H1 (cell line): ENCODE data around the gene KRT8. TPM values are rescaled to one million over a fixed set of nuclear protein-coding genes. Genes with fewer than 3 reads are reported as not detected.

Experiments
- CTCF ChIA-PET: fragments of 300-600 bp; sonication (Branson Sonifier 250); formaldehyde crosslinking; loops from one replicate; lab custom pipeline; 2021; ENCODE audit not compliant: partially characterized antibody; lab: Charles Lee
- POLR2A ChIA-PET: fragments of 300-600 bp; sonication (Branson Sonifier 250); formaldehyde crosslinking; loops from one replicate; lab custom pipeline; 2021; ENCODE audit warnings: inconsistent platforms; ENCODE audit not compliant: partially characterized antibody; lab: Charles Lee
- DNase-seq, 2 experiments: peaks; one replicate each; pipeline versions ENCODE4 v3.0.0 to v3.0.0-alpha.2; 2010 to 2022; ENCODE audit warnings: low spot score in 2 of 2, low read depth in 1 of 2, mixed read lengths in 1 of 2
- FAIRE-seq: peaks from 2 replicates; lab custom pipeline; 2011; peaks lifted over from hg19 to GRCh38; lab: Jason Lieb, UNC
- H2AFZ ChIP-seq: 2 replicates; pipeline ENCODE4 v1.8.1; 2012; ENCODE audit warnings: low read length, inconsistent platforms
- H2AK5ac ChIP-seq: 2 replicates; pipeline ENCODE4 v1.6.1; 2013; ENCODE audit warnings: low read depth, low read length
- H2BK120ac ChIP-seq: replicated peaks from 2 replicates; pipeline ENCODE3; 2013; ENCODE audit warnings: low read depth, low read length, inconsistent platforms
- H2BK12ac ChIP-seq: 2 replicates; pipeline ENCODE4 v1.6.1; 2013; ENCODE audit warnings: low read depth, low read length
- H2BK15ac ChIP-seq: 2 replicates; pipeline ENCODE4 v1.6.1; 2013; ENCODE audit warnings: low read length
- H2BK20ac ChIP-seq: 2 replicates; pipeline ENCODE4 v1.6.1; 2013; ENCODE audit warnings: low read length
- H2BK5ac ChIP-seq: 2 replicates; pipeline ENCODE4 v1.6.1; 2013; ENCODE audit warnings: low read depth, low read length
- H3K14ac ChIP-seq: 2 replicates; pipeline ENCODE4 v1.6.1; 2013; ENCODE audit warnings: inconsistent platforms; ENCODE audit not compliant: insufficient read length
- H3K18ac ChIP-seq: 2 replicates; pipeline ENCODE4 v1.6.1; 2013; ENCODE audit warnings: low read length; ENCODE audit errors: extremely low read depth
- H3K23ac ChIP-seq: 2 replicates; pipeline ENCODE4 v1.6.1; 2013; ENCODE audit warnings: inconsistent platforms; ENCODE audit not compliant: insufficient read length
- H3K23me2 ChIP-seq: 2 replicates; pipeline ENCODE4 v1.6.1; 2013; ENCODE audit warnings: low read depth, low read length
- H3K27ac ChIP-seq: 2 replicates; pipeline ENCODE4 v1.6.1; 2011; ENCODE audit warnings: low read depth, low read length, inconsistent platforms
- H3K27me3 ChIP-seq, 4 experiments: replicated peaks in 1 of 4; 1 replicate in 1 of 4; 2 replicates in 3 of 4; pipeline versions ENCODE4 v1.6.1 to v1.8.1; 2011 to 2013; ENCODE audit warnings: low read length in 3 of 4, mild to moderate bottlenecking in 3 of 4, inconsistent platforms in 2 of 4, mixed read lengths in 2 of 4, moderate library complexity in 1 of 4; ENCODE audit not compliant: control insufficient read depth in 3 of 4, insufficient read depth in 3 of 4; ENCODE audit errors: extremely low read depth in 1 of 4
- H3K36me3 ChIP-seq, 4 experiments: 2 replicates each; pipeline versions ENCODE4 v1.6.1 to v1.8.1; 2011 to 2013; ENCODE audit warnings: mild to moderate bottlenecking in 4 of 4, low read length in 3 of 4, moderate library complexity in 2 of 4, control low read depth in 1 of 4, inconsistent platforms in 1 of 4; ENCODE audit not compliant: insufficient read depth in 4 of 4, control insufficient read depth in 2 of 4
- H3K4ac ChIP-seq: replicated peaks from 2 replicates; pipeline ENCODE3; 2013; ENCODE audit warnings: low read length, low read depth, mixed read lengths, inconsistent platforms; ENCODE audit not compliant: insufficient read length
- H3K4me1 ChIP-seq, 4 experiments: replicated peaks in 1 of 4; 1 replicate in 1 of 4; 2 replicates in 3 of 4; pipeline versions ENCODE4 v1.6.1 to v1.8.1; 2011 to 2013; ENCODE audit warnings: low read length in 3 of 4, inconsistent platforms in 2 of 4, mixed read lengths in 1 of 4; ENCODE audit not compliant: insufficient read depth in 4 of 4, control insufficient read depth in 3 of 4
- H3K4me2 ChIP-seq, 2 experiments: 2 replicates each; pipeline versions ENCODE4 v1.6.1 to v1.8.1; 2011 to 2013; ENCODE audit warnings: low read depth in 2 of 2, low read length in 2 of 2, control low read depth in 1 of 2, inconsistent platforms in 1 of 2, mild to moderate bottlenecking in 1 of 2; ENCODE audit not compliant: insufficient read depth in 1 of 2
- H3K4me3 ChIP-seq, 4 experiments: fragments of 200-600, 300-600 bp in 1 of 4; sonication (generic), shearing (Covaris generic), sonication (Bioruptor Twin) in 1 of 4; 2 replicates each; pipeline versions ENCODE4 v1.5.1 to v1.8.1; 2011 to 2016; ENCODE audit warnings: low read length in 4 of 4, low read depth in 3 of 4, control low read depth in 2 of 4, inconsistent platforms in 2 of 4, mild to moderate bottlenecking in 2 of 4, mixed read lengths in 1 of 4, moderate library complexity in 1 of 4; ENCODE audit not compliant: insufficient read depth in 2 of 4; ENCODE audit errors: extremely low read depth in 1 of 4
- H3K56ac ChIP-seq: replicated peaks from 2 replicates; pipeline ENCODE3; 2013; ENCODE audit warnings: low read depth, mild to moderate bottlenecking, mixed read lengths, low read length, inconsistent platforms; ENCODE audit not compliant: insufficient read length
- H3K79me1 ChIP-seq: 2 replicates; pipeline ENCODE4 v1.6.1; 2013; ENCODE audit warnings: low read depth, low read length, control low read depth
- H3K79me2 ChIP-seq, 2 experiments: 2 replicates each; pipeline versions ENCODE4 v1.6.1 to v1.8.1; 2012 to 2013; ENCODE audit warnings: low read length in 2 of 2, mild to moderate bottlenecking in 2 of 2, inconsistent platforms in 1 of 2; ENCODE audit not compliant: insufficient read depth in 2 of 2, control insufficient read depth in 1 of 2
- H3K9ac ChIP-seq, 4 experiments: replicated peaks in 1 of 4; 1 replicate in 1 of 4; 2 replicates in 3 of 4; pipeline versions ENCODE4 v1.6.1 to v1.8.1; 2011 to 2013; ENCODE audit warnings: low read depth in 3 of 4, low read length in 3 of 4, control low read depth in 2 of 4, mild to moderate bottlenecking in 2 of 4, moderate library complexity in 2 of 4, inconsistent platforms in 1 of 4; ENCODE audit errors: extremely low read depth in 1 of 4
- H3K9me3 ChIP-seq, 2 experiments: 2 replicates each; pipeline versions ENCODE4 v1.6.1 to v1.8.1; 2012 to 2013; ENCODE audit warnings: mild to moderate bottlenecking in 2 of 2, moderate library complexity in 2 of 2, control low read depth in 1 of 2, inconsistent platforms in 1 of 2, low read depth in 1 of 2, low read length in 1 of 2, mixed read lengths in 1 of 2; ENCODE audit not compliant: insufficient read depth in 2 of 2
- H4K20me1 ChIP-seq, 2 experiments: replicated peaks in 1 of 2; 2 replicates each; pipeline versions ENCODE3 to v1.8.1; 2011 to 2013; ENCODE audit warnings: inconsistent platforms in 2 of 2, low read length in 2 of 2, mild to moderate bottlenecking in 1 of 2; ENCODE audit not compliant: insufficient read depth in 2 of 2, control insufficient read depth in 1 of 2
- H4K5ac ChIP-seq: 2 replicates; pipeline ENCODE4 v1.6.1; 2013; ENCODE audit warnings: low read length, low read depth, mixed read lengths, inconsistent platforms; ENCODE audit not compliant: insufficient read length
- H4K8ac ChIP-seq: 2 replicates; pipeline ENCODE4 v1.8.0; 2013; ENCODE audit warnings: mild to moderate bottlenecking, moderate library complexity, low read length, inconsistent platforms; ENCODE audit not compliant: insufficient read depth; ENCODE audit errors: extremely low read depth
- H4K91ac ChIP-seq: replicated peaks from 2 replicates; pipeline ENCODE3; 2013; ENCODE audit warnings: low read length, mixed read lengths, inconsistent platforms; ENCODE audit not compliant: insufficient read length
- POLR2A ChIP-seq, 2 experiments: IDR thresholded peaks; 1 replicate in 1 of 2; 2 replicates in 1 of 2; pipeline ENCODE4 v1.6.1; 2011; ENCODE audit warnings: low read depth in 2 of 2, low read length in 2 of 2, mild to moderate bottlenecking in 2 of 2; ENCODE audit errors: control extremely low read depth in 1 of 2
- RBBP5 ChIP-seq: IDR thresholded peaks from 2 replicates; pipeline ENCODE4 v1.7.1; 2012; ENCODE audit warnings: low read depth, mild to moderate bottlenecking, inconsistent platforms, low read length, moderate library complexity, borderline replicate concordance
- WGBS, 2 experiments: shearing (Covaris generic) in 1 of 2; methylation state at CpG; one replicate each; pipeline versions ENCODE4 v1.1.6 to v1.1.7; 2013 to 2015; ENCODE audit warnings: low lambda C conversion rate in 2 of 2, mixed read lengths in 2 of 2, inconsistent platforms in 1 of 2, low coverage in 1 of 2, missing lambda C conversion rate in 1 of 2; ENCODE audit not compliant: insufficient replicate concordance in 2 of 2, insufficient coverage in 1 of 2, insufficient read length in 1 of 2; ENCODE audit errors: extremely low coverage in 1 of 2, missing lambda C conversion rate in 1 of 2; 5-methylcytosine and 5-hydroxymethylcytosine counted together
- polyA plus RNA-seq, 7 experiments: library from polyadenylated mRNA; depleted of rRNA in 3 of 7; stranded (reverse) in 5 of 7; unstranded in 2 of 7; fragments of >200 nt in 5 of 7; fragments of 200-250 nt in 2 of 7; gene quantifications; 1 replicate in 5 of 7; 2 replicates in 1 of 7; 4 replicates in 1 of 7; pipeline versions ENCODE4 v1.2.1 to v1.2.3, GENCODE V29; 2011 to 2013; ENCODE audit warnings: missing spikeins in 2 of 7, mixed read lengths in 2 of 7
- total RNA-seq: library from RNA; stranded (reverse); fragmentation: NEBNext Ultra II Directional; extraction: Animal tissue kit (Norgen Biotek cat#: 25700); gene quantifications from 2 replicates; pipeline ENCODE4 v1.2.1, GENCODE V29; 2021

Gene KRT8
- total and polyA plus RNA-seq, 2 of the 8 experiments (the other 6 are each of a cell fraction or from before 2014, with no cell fraction given), result 280 to 290 TPM

- Histone ChIP-seq H4K20me1 (peaks cover 0 to 1% of the 10 kb centered on the region in 2 experiments), H3K4ac (no peak overlapping the region), H3K4me2 (peak overlapping the region; percentile 14 to 72), H2BK12ac (peak overlapping the region; percentile 80; the same call in 1 of the 2 replicates), H3K79me2 (no peaks in the 10 kb centered on the region), H3K36me3 (no peaks in the 10 kb centered on the region), H3K23me2 (peaks cover 8% of the 10 kb centered on the region; the same call in 1 of the 2 replicates), H3K56ac (no peak overlapping the region), H3K4me3 (peak overlapping the region in 3 of 4 experiments; percentile 29 to 59 (median 42); a peak in 6 of 8 replicates), H3K4me1 (peaks cover 0 to 8% (median 4%) of the 10 kb centered on the region in 4 experiments; a peak in 4 of 7 replicates), H3K9ac (no peak overlapping the region), H3K9me3 (no peaks in the 10 kb centered on the region), H3K18ac (peak overlapping the region; percentile 78), H3K23ac (no peak overlapping the region), H2BK120ac (no peak overlapping the region), H3K27ac (no peak overlapping the region), H4K91ac (peak overlapping the region; percentile 90), H2BK5ac (peak overlapping the region; percentile 60; the same call in 1 of the 2 replicates), H3K79me1 (no peaks in the 10 kb centered on the region), H4K5ac (no peak overlapping the region), H3K27me3 (peaks cover 0 to 13% (median 10%) of the 10 kb centered on the region in 4 experiments; a peak in 5 of 7 replicates), H2BK20ac (peak overlapping the region; percentile 55; the same call in 1 of the 2 replicates), H2AK5ac (no peak overlapping the region), H4K8ac (peak overlapping the region; percentile 6; the same call in 1 of the 2 replicates), H3K14ac (no peak overlapping the region), H2BK15ac (peak overlapping the region; percentile 81; the same call in 1 of the 2 replicates), H2AFZ (peak overlapping the region; percentile 87; the same call in 1 of the 2 replicates)
- 84% methylated on average over 17 of the region's 17 CpGs; no CpG with 5 or more reads in 1 of the 2 experiments for WGBS, 2 experiments
- ChIA-PET CTCF (interaction anchor here (0.6 to 36.8 kb wide), 94 partner anchors 10 to 738 kb away, joined by 3 to 1250 read pairs (median 4); partner anchors contain the start of genes KRT4, KRT73, KRT74 and KRT76), POLR2A (interaction anchor here (0.6 to 3.0 kb wide), 4 partner anchors 102 to 803 kb away, joined by 4 to 9 read pairs (median 8); partner anchors contain the start of gene EIF4B)
- TF ChIP-seq POLR2A (IDR thresholded peaks at IDR 0.05; ENCODE audit: control extremely low read depth in 1 of 2, low read depth in 2 of 2, low read length in 2 of 2) (no peak), RBBP5 (0 out of 2 replicates have a peak, but pooled peaks have one; percentile 13)
- FAIRE-seq (no peak), DNase-seq (no peak)
Observed at GRCh38 chr12:52878507-52879393, 26.1 kb downstream of the KRT8 start.
